ENCODE measurements around the gene POLDIP2.

POLDIP2 gene

GRCh38 chr17:28306954-28307401 is 50.3 kb downstream of the POLDIP2 start:
- DNase-seq, result no peak

GRCh38 chr17:28298449-28298848 is 58.9 kb downstream of the POLDIP2 start:
- DNase-seq, result no peak
